ENCODE results near the gene DMKN.
A peak's percentile ranks its signal among the peaks of the same experiment; 100 is the strongest.

The DMKN gene

DNA sequence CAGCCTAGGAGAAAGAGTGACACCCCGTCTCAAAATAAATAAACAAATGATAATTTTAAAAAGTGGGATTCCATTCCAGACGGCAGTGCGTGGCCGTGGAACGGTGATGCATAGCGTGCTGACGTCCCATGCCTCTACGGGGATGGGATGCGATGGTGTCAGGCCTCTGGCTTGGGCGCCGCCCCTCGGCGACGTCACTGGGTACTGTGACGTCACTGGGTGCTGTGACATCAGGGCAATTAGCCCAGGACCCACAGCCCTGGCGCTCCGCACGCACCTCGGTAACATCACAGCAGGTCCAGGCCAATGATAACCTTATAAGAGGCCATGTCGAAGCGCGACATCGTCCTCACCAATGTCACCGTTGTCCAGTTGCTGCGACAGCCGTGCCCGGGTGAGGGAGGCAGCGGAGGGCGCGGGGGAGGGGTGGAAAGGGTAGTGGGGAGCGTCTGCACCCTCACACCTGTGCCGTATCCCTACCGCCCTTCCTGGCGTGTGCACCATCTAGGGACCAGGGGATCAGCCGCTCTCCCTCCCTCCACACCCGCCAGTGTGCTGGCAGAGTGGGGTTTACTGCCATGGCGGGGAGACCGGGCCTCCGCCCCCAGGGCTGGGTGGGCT lies 19.9 kb upstream of the DMKN start, which contains the start of gene GAPDHS:
Gene GAPDHS (plus strand): TSS at position 256 of the 621 bp plus-strand sequence. CDS start 72 bp downstream, at position 328.
- TF ChIP-seq CTCF (conservative IDR thresholded peaks at IDR 0.05; ENCODE audit: low read depth, low read length), result no peak
- H3K4me3 ChIP-seq (ENCODE audit: low read depth, low read length), result no peak within 1 kb of the TSS
- DNase-seq (ENCODE audit: low read depth), result no peak

DNA sequence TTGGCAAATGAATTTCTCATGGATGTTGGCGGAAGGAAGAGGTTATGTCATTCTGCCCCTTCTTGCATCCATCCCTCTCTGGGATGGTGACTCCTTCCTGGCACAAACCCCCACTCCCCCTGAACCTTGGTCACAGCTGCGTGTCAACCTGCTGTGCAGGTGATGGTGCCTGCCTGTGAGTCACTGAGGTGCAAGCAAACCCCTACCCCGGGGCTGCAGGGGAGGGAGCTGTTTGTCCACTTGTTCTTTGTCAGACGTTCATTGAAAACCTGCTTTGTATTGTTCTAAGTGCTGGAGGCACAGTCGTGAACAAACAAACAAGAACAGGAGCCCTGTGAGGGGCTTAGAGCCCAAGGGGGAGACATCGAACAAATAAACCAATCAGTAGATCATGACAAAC lies 17.8 kb upstream of the DMKN start:
- TF ChIP-seq CTCF (conservative IDR thresholded peaks at IDR 0.05; ENCODE audit: low read depth, low read length), result no peak
- DNase-seq (ENCODE audit: low read depth), result no peak
- H3K4me3 ChIP-seq (ENCODE audit: low read depth, low read length), result no peak overlapping the region

- TF ChIP-seq CTCF (conservative IDR thresholded peaks at IDR 0.05; ENCODE audit: low read depth, low read length), result no peak
- no peak for DNase-seq (ENCODE audit: low read depth)
- H3K4me3 ChIP-seq (ENCODE audit: low read depth, low read length), result no peak overlapping the region
Measured at GRCh38 chr19:35529241-35530218, 16.1 kb upstream of the DMKN start.

DNA sequence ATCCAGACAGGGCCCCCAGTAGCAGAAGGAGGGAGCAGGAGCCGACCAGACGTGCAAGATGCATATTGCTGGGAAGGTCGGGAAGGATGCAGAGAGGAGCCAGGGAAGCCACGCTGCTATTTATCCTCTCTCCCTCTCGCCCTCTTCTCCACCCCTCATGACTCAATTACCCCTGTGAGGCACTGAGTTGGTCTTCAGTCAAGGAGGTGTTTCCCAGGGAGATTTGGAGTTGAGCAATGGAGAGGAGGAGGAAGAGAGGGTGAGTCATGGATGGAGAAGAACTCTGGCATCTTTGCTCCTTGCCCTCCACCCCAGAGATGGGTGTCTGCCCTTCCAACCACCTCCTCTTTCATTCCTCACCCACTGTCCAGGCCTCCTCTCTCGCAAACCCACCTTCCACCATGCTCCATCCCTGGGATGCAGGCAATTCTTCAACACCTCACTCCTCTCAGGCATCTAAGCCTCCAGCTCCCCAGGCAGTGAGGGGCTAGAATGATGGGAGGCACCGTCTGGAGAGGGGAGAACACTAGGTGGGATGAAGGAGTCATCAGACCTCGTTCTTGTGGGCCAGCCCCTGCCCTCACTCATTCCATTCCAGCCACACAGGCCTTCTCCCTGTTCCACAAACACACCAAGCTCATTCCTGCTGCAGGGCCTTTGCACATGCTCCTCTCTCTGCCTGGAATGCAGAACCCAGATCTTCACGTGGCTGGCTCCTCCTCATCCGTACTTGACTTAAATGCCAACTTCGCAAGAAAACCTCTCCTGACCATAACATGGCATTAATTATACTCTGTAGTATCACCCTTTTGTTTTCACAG lies 15.0 kb upstream of the DMKN start, which contains the start of gene SBSN:
Gene SBSN (minus strand): TSS at position 94 of the 821 bp plus-strand sequence. CDS start 30 bp downstream, at position 64.
- no peak within 1 kb of the TSS for H3K4me3 ChIP-seq (ENCODE audit: low read depth, low read length)
- no peak for TF ChIP-seq CTCF (conservative IDR thresholded peaks at IDR 0.05; ENCODE audit: low read depth, low read length)
- peak; percentile 58 for DNase-seq (ENCODE audit: low read depth)

DNA sequence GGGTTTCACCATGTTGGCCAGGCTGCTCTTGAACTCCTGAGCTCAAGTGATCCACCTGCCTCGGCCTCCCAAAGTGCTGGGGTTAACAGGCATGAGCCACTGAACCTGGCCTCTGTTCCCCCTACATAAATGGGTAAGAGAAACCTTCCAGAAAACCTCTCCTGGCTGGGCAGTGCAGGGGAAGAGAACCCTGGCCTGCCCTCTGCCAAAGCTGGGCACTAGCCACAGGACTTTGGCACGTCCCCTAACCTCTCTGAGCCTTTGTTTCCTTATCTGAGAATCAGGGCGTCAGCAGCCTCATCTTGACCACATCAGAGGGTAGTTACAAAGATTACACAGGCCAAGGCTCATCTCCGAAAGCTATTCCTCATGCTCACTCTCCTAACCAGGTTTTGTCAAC lies 12.4 kb upstream of the DMKN start:
- no peak for TF ChIP-seq CTCF (conservative IDR thresholded peaks at IDR 0.05; ENCODE audit: low read depth, low read length)
- DNase-seq (ENCODE audit: low read depth), result no peak
- H3K4me3 ChIP-seq (ENCODE audit: low read depth, low read length), result no peak overlapping the region

DNA sequence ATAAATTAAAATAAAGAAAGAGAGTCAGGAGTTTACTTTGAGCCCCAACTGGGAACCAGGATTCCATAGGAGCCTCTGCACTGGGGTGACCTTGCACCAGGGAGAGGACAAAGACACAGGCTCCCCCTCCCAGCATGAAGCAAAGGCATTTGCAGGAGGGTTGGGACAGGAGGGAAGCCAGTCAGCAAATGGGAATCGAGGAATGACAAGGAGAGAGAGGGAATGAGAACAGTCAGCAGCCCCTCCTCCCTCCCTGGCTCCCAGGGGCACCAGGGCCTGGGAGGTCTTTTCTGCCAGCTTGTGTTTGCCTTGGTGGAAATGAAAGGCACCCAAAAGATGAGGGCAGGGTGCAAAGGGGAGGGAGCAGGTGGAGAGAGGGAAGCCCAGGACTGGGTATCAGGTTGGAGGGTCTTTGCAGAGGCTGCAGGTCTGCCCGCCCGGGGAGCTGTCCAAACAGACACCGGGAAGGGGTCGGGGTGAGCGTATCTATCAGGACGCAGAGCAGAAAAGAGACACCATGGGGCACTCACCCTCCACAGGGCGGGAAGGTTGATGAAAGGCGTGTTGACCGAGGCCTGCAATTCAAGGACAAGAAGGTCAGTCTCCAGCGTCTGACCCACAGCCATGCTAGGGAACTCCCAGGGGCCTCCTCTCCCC lies 10.9 kb upstream of the DMKN start:
- DNase-seq (ENCODE audit: low read depth), result no peak
- H3K4me3 ChIP-seq (ENCODE audit: low read depth, low read length), result no peak overlapping the region
- no peak for TF ChIP-seq CTCF (conservative IDR thresholded peaks at IDR 0.05; ENCODE audit: low read depth, low read length)

Data from choroid plexus epithelial cell (primary cell).